ENCODE data around the gene SAMD4A.

SAMD4A gene

GRCh38 chr14:54706769-54707168 lies 139.8 kb downstream of the SAMD4A start:
- Histone ChIP-seq H3K9me3 (ENCODE audit: insufficient read depth, low read length) (no peaks in the 10 kb centered on the region), H3K27ac (ENCODE audit: low read depth, low read length) (no peak overlapping the region), H3K36me3 (ENCODE audit: low read length) (no peaks in the 10 kb centered on the region), H4K20me1 (ENCODE audit: low read depth, low read length) (no peaks in the 10 kb centered on the region), H3K9ac (ENCODE audit: low read length) (no peak overlapping the region), H3F3A (ENCODE audit: insufficient read depth) (no peaks in the 10 kb centered on the region), H2AFZ (ENCODE audit: low read depth, low read length, severe bottlenecking) (no peak overlapping the region), H3K4me2 (ENCODE audit: low read depth, low read length, poor library complexity, severe bottlenecking) (no peak overlapping the region), H3K27me3 (ENCODE audit: low read length) (no peaks in the 10 kb centered on the region), H3K79me2 (ENCODE audit: insufficient read depth, low read length) (no peaks in the 10 kb centered on the region), H3K4me3 (ENCODE audit: insufficient read depth, low read length, poor library complexity, severe bottlenecking) (no peak overlapping the region), H3K9me2 (replicated peaks; ENCODE audit: insufficient read depth, low read length) (no peaks in the 10 kb centered on the region)
- TF ChIP-seq EZH2phosphoT487 (conservative IDR thresholded peaks at IDR 0.05; ENCODE audit: low read length) (no peak), CTCF (IDR thresholded peaks at IDR 0.05; ENCODE audit: insufficient read depth, low read length, poor library complexity, severe bottlenecking) (no peak)

GRCh38 chr14:54708161-54708560 lies 141.2 kb downstream of the SAMD4A start:
- TF ChIP-seq EZH2phosphoT487 (conservative IDR thresholded peaks at IDR 0.05; ENCODE audit: low read length) (no peak), CTCF (IDR thresholded peaks at IDR 0.05; ENCODE audit: insufficient read depth, low read length, poor library complexity, severe bottlenecking) (no peak)
- Histone ChIP-seq H3K9me2 (replicated peaks; ENCODE audit: insufficient read depth, low read length) (no peaks in the 10 kb centered on the region), H3K9ac (ENCODE audit: low read length) (no peak overlapping the region), H2AFZ (ENCODE audit: low read depth, low read length, severe bottlenecking) (no peak overlapping the region), H3K79me2 (ENCODE audit: insufficient read depth, low read length) (no peaks in the 10 kb centered on the region), H3K4me3 (ENCODE audit: insufficient read depth, low read length, poor library complexity, severe bottlenecking) (no peak overlapping the region), H3K4me2 (ENCODE audit: low read depth, low read length, poor library complexity, severe bottlenecking) (no peak overlapping the region), H4K20me1 (ENCODE audit: low read depth, low read length) (no peaks in the 10 kb centered on the region), H3K9me3 (ENCODE audit: insufficient read depth, low read length) (no peaks in the 10 kb centered on the region), H3F3A (ENCODE audit: insufficient read depth) (no peaks in the 10 kb centered on the region), H3K27me3 (ENCODE audit: low read length) (no peaks in the 10 kb centered on the region), H3K36me3 (ENCODE audit: low read length) (no peaks in the 10 kb centered on the region), H3K27ac (ENCODE audit: low read depth, low read length) (no peak overlapping the region)

- no peaks in the 10 kb centered on the region for H3K9me2 ChIP-seq (replicated peaks; ENCODE audit: insufficient read depth, low read length)
- H3K36me3 ChIP-seq (ENCODE audit: low read length) = no peaks in the 10 kb centered on the region
- H4K20me1 ChIP-seq (ENCODE audit: low read depth, low read length) = no peaks in the 10 kb centered on the region
- no peaks in the 10 kb centered on the region for H3F3A ChIP-seq (ENCODE audit: insufficient read depth)
- TF ChIP-seq EZH2phosphoT487 (conservative IDR thresholded peaks at IDR 0.05; ENCODE audit: low read length) = no peak
- TF ChIP-seq CTCF (IDR thresholded peaks at IDR 0.05; ENCODE audit: insufficient read depth, low read length, poor library complexity, severe bottlenecking) = no peak
- no peak overlapping the region for H3K27ac ChIP-seq (ENCODE audit: low read depth, low read length)
- H3K9me3 ChIP-seq (ENCODE audit: insufficient read depth, low read length) = no peaks in the 10 kb centered on the region
- H3K4me3 ChIP-seq (ENCODE audit: insufficient read depth, low read length, poor library complexity, severe bottlenecking) = no peak overlapping the region
- no peaks in the 10 kb centered on the region for H3K79me2 ChIP-seq (ENCODE audit: insufficient read depth, low read length)
- no peaks in the 10 kb centered on the region for H3K27me3 ChIP-seq (ENCODE audit: low read length)
- no peak overlapping the region for H3K4me2 ChIP-seq (ENCODE audit: low read depth, low read length, poor library complexity, severe bottlenecking)
- no peak overlapping the region for H2AFZ ChIP-seq (ENCODE audit: low read depth, low read length, severe bottlenecking)
- no peak overlapping the region for H3K9ac ChIP-seq (ENCODE audit: low read length)
Measured at GRCh38 chr14:54708982-54709381, 142.1 kb downstream of the SAMD4A start.

All from SU-DHL-6 (cell line).